ENCODE measurements around the gene MCUB.

Gene MCUB

GRCh38 chr4:109648997-109649575 lies 89.0 kb downstream of the MCUB start:
- no peak overlapping the region for H3K4me3 ChIP-seq (replicated peaks; ENCODE audit: low read depth, low read length)

GRCh38 chr4:109649872-109650271 lies 89.8 kb downstream of the MCUB start:
- DNase-seq (ENCODE audit: low read depth): no peak

More at GRCh38 chr4:109648997-109649575, 89.0 kb downstream of the MCUB start:
- TF ChIP-seq CTCF (IDR thresholded peaks at IDR 0.05; ENCODE audit: low read length, missing control alignments): no peak
- no peak for DNase-seq (ENCODE audit: low read depth)

GRCh38 chr4:109655396-109655795 lies 95.3 kb downstream of the MCUB start:
- H3K4me3 ChIP-seq (replicated peaks; ENCODE audit: low read depth, low read length): no peak overlapping the region
- DNase-seq (ENCODE audit: low read depth): no peak

More at GRCh38 chr4:109649872-109650271, 89.8 kb downstream of the MCUB start:
- no peak overlapping the region for H3K4me3 ChIP-seq (replicated peaks; ENCODE audit: low read depth, low read length)
- no peak for TF ChIP-seq CTCF (IDR thresholded peaks at IDR 0.05; ENCODE audit: low read length, missing control alignments)

GRCh38 chr4:109657854-109658418 lies 97.9 kb downstream of the MCUB start:
- no peak overlapping the region for H3K4me3 ChIP-seq (replicated peaks; ENCODE audit: low read depth, low read length)
- no peak for TF ChIP-seq CTCF (IDR thresholded peaks at IDR 0.05; ENCODE audit: low read length, missing control alignments)
- DNase-seq (ENCODE audit: low read depth): no peak

More at GRCh38 chr4:109655396-109655795, 95.3 kb downstream of the MCUB start:
- TF ChIP-seq CTCF (IDR thresholded peaks at IDR 0.05; ENCODE audit: low read length, missing control alignments): no peak

- DNase-seq (ENCODE audit: low read depth): peak; percentile 34
- H3K4me3 ChIP-seq (replicated peaks; ENCODE audit: low read depth, low read length): no peak overlapping the region
- TF ChIP-seq CTCF (IDR thresholded peaks at IDR 0.05; ENCODE audit: low read length, missing control alignments): no peak
These were observed 98.9 kb downstream of the MCUB start for GRCh38 chr4:109658871-109659410.

GRCh38 chr4:109662116-109662515 lies 102.1 kb downstream of the MCUB start:
- no peak overlapping the region for H3K4me3 ChIP-seq (replicated peaks; ENCODE audit: low read depth, low read length)
- TF ChIP-seq CTCF (IDR thresholded peaks at IDR 0.05; ENCODE audit: low read length, missing control alignments): no peak
- DNase-seq (ENCODE audit: low read depth): no peak

All from fibroblast of pulmonary artery (primary cell).